Lung (tissue), 12 donors: ENCODE results near the gene C10orf105. TPM values are rescaled to one million over a fixed set of nuclear protein-coding genes. Genes with fewer than 3 reads are reported as not detected.

Experiments used
- ATAC-seq: fragments of 200-7000 bp; cut with Tn5 transposase; one replicate; pipeline ENCODE4 v1.9.1; 2020; ENCODE audit warnings: moderate number of reproducible peaks; ENCODE audit not compliant: insufficient read depth, low FRiP score
- DNase-seq, 3 donors: peaks; one replicate each; pipeline ENCODE4 v3.0.0-alpha.2; 2013 to 2017
- H3K27ac ChIP-seq, 2 donors: one replicate each; pipeline ENCODE4 v1.5.1; 2013; ENCODE audit warnings: mild to moderate bottlenecking in 2 of 2, moderate library complexity in 2 of 2, control low read depth in 1 of 2, inconsistent platforms in 1 of 2, low read depth in 1 of 2, low read length in 1 of 2
- H3K27me3 ChIP-seq, 3 donors: one replicate each; pipeline ENCODE4 v1.5.1; 2013; ENCODE audit warnings: low read length in 2 of 3; ENCODE audit not compliant: control insufficient read depth in 3 of 3, insufficient read depth in 3 of 3
- H3K36me3 ChIP-seq, 4 donors: one replicate each; pipeline ENCODE4 v1.5.1; 2013; ENCODE audit warnings: low read length in 4 of 4, mild to moderate bottlenecking in 1 of 4, moderate library complexity in 1 of 4; ENCODE audit not compliant: control insufficient read depth in 4 of 4, insufficient read depth in 4 of 4
- H3K4me1 ChIP-seq, 5 donors: one replicate each; pipeline ENCODE4 v1.5.1; 2013; ENCODE audit warnings: low read length in 5 of 5, mild to moderate bottlenecking in 2 of 5, moderate library complexity in 1 of 5; ENCODE audit not compliant: control insufficient read depth in 5 of 5, insufficient read depth in 5 of 5
- H3K4me3 ChIP-seq: one replicate; pipeline ENCODE4 v1.5.1; 2013; ENCODE audit warnings: mild to moderate bottlenecking, control low read depth, moderate library complexity
- H3K9ac ChIP-seq, 2 donors: one replicate each; pipeline ENCODE4 v1.5.1; 2013; ENCODE audit warnings: low read length in 2 of 2, control low read depth in 1 of 2; ENCODE audit not compliant: insufficient read depth in 1 of 2
- H3K9me3 ChIP-seq, 4 donors: one replicate each; pipeline ENCODE4 v1.5.1; 2013; ENCODE audit warnings: low read length in 3 of 4, mild to moderate bottlenecking in 1 of 4, moderate library complexity in 1 of 4; ENCODE audit not compliant: control insufficient read depth in 4 of 4, insufficient read depth in 3 of 4
- WGBS, 2 donors: extraction: QIAGEN DNeasy Blood & Tissue Kit; methylation state at CpG; one replicate each; pipeline ENCODE4 v1.1.7; 2013; 5-methylcytosine and 5-hydroxymethylcytosine counted together
- polyA plus RNA-seq, 2 donors: library from polyadenylated mRNA; stranded (reverse); fragments of 200-250 nt; gene quantifications; one replicate each; pipeline ENCODE4 v1.2.1, GENCODE V29; 2013
- total RNA-seq, 2 donors: library from RNA; depleted of rRNA in 1 of 2; stranded (reverse); fragments of >200 nt in 1 of 2; gene quantifications; one replicate each; pipeline ENCODE4 v1.2.1, GENCODE V29; 2014 to 2021
- TF ChIP-seq, protein P1 (sequence below): IDR thresholded peaks from 2 replicates; pipeline ENCODE4 v1.5.1; 2012; ENCODE audit warnings: mild to moderate bottlenecking; ENCODE audit errors: control extremely low read depth, extremely low read depth
- donor health status: control.
- donor health status: control.
- donor health status: Bipolar disorder and iron deficiency.
- donor health status: healthy.
- donor health status: DM: yes; HTN: yes; CAD: no.

The C10orf105 gene
- total and polyA plus RNA-seq, 4 donors: 0.14 to 0.58 (median 0.27) TPM

DNA sequence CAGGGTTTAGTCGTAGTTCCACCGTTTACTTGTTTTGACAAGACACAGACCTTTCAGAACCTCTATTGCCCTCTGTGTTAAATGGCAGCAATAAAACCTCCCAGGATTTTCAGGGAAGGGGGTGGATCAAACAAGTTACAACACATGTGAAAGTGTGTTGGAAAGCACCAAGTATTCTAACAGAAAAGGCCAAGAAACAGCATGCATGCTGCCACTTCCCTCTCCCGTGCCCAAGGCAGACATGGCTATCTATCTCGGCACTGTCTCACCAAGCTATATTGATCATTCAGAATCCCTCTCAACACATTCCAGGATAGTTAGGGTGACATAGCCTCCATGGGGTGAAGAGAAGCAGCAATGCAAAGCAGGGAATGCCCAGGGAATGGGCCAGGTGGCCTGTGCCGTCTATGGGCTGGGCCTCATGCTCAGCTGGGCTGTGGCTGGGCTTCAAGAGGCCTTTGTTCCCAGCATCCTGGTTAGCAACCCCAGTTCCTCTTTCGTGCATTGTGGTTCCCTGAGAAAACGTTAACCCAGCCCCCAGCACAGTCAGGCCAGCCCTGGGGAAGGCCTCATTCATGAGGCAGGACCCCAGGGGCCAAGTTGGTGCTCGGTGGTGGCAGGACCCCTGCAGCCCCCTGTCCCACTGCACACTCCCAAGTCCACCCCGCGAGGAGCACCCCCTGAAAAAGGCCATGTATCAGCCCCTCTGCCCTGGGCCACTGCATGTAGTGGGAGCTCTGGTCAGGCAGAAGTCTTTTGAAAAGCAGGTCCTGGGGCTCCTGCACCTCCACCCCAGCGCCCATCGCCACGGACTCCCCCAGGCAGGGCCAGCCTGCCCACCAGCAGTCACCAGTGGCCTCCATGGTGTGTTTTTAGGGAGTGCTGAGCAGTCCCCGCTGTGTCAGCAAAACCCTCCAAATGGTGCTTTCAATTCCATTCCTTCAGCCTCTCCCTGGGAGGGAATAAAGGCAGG, 28.3 kb upstream of the C10orf105 start:
- Histone ChIP-seq H3K9ac (no peak overlapping the region), H3K4me3 (no peak overlapping the region)
- no peak for ATAC-seq

DNA sequence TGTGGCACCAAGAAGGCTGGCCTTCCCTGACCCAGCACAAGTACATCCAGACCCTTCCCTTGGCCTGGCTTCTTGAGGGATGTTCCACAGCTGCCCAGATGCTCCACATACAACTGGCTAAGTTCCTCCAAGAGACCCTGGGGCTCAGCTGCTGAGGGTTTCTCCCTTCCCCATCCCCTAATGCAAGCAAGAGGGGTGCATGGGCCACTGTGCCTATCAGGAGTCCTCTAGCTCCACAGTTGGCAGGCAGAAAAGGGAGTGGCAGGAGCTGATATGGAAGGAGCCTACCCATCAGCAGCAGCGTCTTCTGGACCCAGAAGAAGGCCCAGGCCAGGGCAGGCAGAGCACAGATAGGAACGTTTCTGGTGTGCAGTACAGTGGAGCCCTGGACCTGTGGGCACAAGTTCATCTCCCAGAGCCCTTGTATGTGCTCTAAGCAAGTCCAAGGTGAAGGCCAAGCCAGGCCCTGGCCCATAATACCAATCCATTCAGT, 27.5 kb upstream of the C10orf105 start:
- no peak for ATAC-seq
- peaks cover 15 to 47% (median 17%) of the 10 kb centered on the region in 5 donors for H3K4me1 ChIP-seq
- 51 to 67% methylated on average over 2 of the region's 2 CpGs for WGBS, 2 donors
- TF ChIP-seq, protein P1, sequence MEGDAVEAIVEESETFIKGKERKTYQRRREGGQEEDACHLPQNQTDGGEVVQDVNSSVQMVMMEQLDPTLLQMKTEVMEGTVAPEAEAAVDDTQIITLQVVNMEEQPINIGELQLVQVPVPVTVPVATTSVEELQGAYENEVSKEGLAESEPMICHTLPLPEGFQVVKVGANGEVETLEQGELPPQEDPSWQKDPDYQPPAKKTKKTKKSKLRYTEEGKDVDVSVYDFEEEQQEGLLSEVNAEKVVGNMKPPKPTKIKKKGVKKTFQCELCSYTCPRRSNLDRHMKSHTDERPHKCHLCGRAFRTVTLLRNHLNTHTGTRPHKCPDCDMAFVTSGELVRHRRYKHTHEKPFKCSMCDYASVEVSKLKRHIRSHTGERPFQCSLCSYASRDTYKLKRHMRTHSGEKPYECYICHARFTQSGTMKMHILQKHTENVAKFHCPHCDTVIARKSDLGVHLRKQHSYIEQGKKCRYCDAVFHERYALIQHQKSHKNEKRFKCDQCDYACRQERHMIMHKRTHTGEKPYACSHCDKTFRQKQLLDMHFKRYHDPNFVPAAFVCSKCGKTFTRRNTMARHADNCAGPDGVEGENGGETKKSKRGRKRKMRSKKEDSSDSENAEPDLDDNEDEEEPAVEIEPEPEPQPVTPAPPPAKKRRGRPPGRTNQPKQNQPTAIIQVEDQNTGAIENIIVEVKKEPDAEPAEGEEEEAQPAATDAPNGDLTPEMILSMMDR: no peak
- DNase-seq: no peak
- H3K9ac ChIP-seq: no peak overlapping the region
- H3K4me3 ChIP-seq: no peak overlapping the region
- H3K36me3 ChIP-seq: peaks cover 0 to 21% (median 0%) of the 10 kb centered on the region in 4 donors
- peak overlapping the region; percentile 5 to 90 for H3K27ac ChIP-seq
- no peaks in the 10 kb centered on the region for H3K27me3 ChIP-seq
- H3K9me3 ChIP-seq: peaks cover 0 to 5% (median 0%) of the 10 kb centered on the region in 4 donors

More for the DNA sequence above, 28.3 kb upstream of the C10orf105 start:
- Histone ChIP-seq H3K4me1 (peaks cover 15 to 47% (median 17%) of the 10 kb centered on the region in 5 donors), H3K27ac (peak overlapping the region; percentile 43 to 90), H3K36me3 (peaks cover 0 to 28% (median 0%) of the 10 kb centered on the region in 4 donors), H3K9me3 (peaks cover 0 to under 1% (median 0%) of the 10 kb centered on the region in 4 donors), H3K27me3 (no peaks in the 10 kb centered on the region)
- DNase-seq: peak in 1 of 3 donors; percentile 18
- TF ChIP-seq, protein P1: no peak
- WGBS, 2 donors: 39 to 57% methylated on average over 14 of the region's 14 CpGs

DNA sequence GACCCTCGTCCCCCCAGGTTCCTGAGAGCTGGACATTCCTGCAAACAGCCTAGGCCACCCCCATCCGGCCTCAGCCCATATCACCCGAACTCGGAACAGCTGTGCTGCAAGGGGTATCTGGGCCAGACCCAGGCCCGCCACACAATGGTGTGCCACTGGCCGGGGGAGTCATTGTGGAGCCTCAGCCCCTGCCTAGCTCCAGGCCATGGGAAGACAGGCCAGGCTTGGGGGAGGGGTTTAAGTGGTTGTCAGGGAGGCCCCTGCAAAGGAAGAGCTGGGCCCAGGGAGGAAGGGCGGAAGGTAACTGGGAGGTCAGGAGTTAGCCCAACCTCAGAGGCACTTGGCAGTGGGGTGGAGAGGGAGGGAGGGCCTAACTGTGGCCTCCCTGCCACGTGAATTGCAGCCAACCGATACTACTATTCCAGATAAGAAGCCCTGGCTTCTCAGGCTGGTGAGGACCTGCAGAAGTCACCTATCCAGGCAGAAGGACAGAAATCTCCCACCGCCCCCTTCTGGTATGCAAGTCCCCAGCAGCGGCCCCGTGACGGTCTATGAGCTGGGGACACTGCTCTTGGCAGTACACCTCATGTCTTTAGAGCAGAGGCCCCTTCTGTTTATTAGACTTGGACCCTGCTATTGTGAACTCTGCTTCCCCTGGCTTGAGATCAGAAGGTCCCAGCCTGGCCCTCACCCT, 26.9 kb upstream of the C10orf105 start:
- ATAC-seq: no peak
- Histone ChIP-seq H3K9ac (no peak overlapping the region), H3K27me3 (no peaks in the 10 kb centered on the region), H3K4me1 (peaks cover 15 to 47% (median 17%) of the 10 kb centered on the region in 5 donors), H3K27ac (peak overlapping the region; percentile 21 to 90), H3K4me3 (no peak overlapping the region), H3K9me3 (peaks cover 0 to 5% (median 0%) of the 10 kb centered on the region in 4 donors), H3K36me3 (peaks cover 0 to 17% (median 0%) of the 10 kb centered on the region in 4 donors)
- TF ChIP-seq, protein P1: no peak
- DNase-seq: peak; percentile 53 to 82 (median 64)
- 19 to 34% methylated on average over 13 of the region's 13 CpGs for WGBS, 2 donors
